Measurements from ENCODE around the gene FOXF1. TPM values are rescaled to one million over a fixed set of nuclear protein-coding genes. Genes with fewer than 3 reads are reported as not detected.

FOXF1 gene
- total and polyA plus RNA-seq, 4 donors = 0.56 to 1.2 (median 0.89) TPM

DNA sequence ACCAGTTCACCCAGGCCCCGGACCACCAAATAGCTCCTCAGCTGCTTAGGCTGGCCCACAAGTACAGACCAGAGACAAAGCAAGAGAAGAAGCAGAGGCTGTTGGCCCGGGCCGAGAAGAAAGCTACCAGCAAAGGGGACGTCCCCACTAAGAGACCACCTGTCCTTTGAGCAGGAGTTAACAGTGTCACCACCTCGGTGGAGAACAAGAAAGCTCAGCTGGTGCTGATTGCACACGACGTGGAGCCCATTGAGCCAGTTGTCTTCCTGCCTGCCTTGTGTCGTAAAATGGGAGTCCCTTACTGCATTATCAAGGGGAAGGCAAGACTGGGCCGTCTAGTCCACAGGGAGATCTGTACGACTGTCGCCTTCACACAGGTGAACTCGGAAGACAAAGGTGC is 15.4 kb downstream of the FOXF1 start:
- Histone ChIP-seq H3K9me3 (ENCODE audit: control insufficient read depth in 4 of 4, low read length in 3 of 4) (no peaks in the 10 kb centered on the region), H3K4me3 (ENCODE audit: low read depth in 1 of 3, low read length in 3 of 3) (no peak overlapping the region), H3K27me3 (ENCODE audit: control insufficient read depth in 4 of 4, insufficient read depth in 4 of 4, low read length in 3 of 4) (peaks cover 0 to 7% (median under 1%) of the 10 kb centered on the region in 4 donors), H3K4me1 (ENCODE audit: control insufficient read depth in 4 of 4, insufficient read depth in 4 of 4, low read length in 3 of 4) (no peaks in the 10 kb centered on the region), H3K9ac (ENCODE audit: low read depth in 1 of 2, low read length in 2 of 2) (no peak overlapping the region), H3K27ac (ENCODE audit: low read depth in 1 of 2, low read length in 2 of 2) (no peak overlapping the region), H3K36me3 (ENCODE audit: control insufficient read depth in 4 of 4, insufficient read depth in 3 of 4, low read depth in 1 of 4, low read length in 3 of 4) (peaks cover 0 to 2% (median 0%) of the 10 kb centered on the region in 4 donors)
- TF ChIP-seq GABPA (IDR thresholded peaks at IDR 0.05 in 1 of 2, conservative IDR thresholded peaks at IDR 0.05 in 1 of 2) (no peak), NR2F2 (IDR thresholded peaks at IDR 0.05) (no peak), HNF4G (IDR thresholded peaks at IDR 0.05) (no peak), FOXA2 (IDR thresholded peaks at IDR 0.05) (no peak), RXRA (IDR thresholded peaks at IDR 0.05) (no peak), TAF1 (conservative IDR thresholded peaks at IDR 0.05) (no peak), EGR1 (IDR thresholded peaks at IDR 0.05; ENCODE audit: low read depth in 2 of 2) (no peak), SP1 (IDR thresholded peaks at IDR 0.05) (no peak), YY1 (IDR thresholded peaks at IDR 0.05) (no peak), JUND (IDR thresholded peaks at IDR 0.05) (no peak)
- TF ChIP-seq, protein P1, sequence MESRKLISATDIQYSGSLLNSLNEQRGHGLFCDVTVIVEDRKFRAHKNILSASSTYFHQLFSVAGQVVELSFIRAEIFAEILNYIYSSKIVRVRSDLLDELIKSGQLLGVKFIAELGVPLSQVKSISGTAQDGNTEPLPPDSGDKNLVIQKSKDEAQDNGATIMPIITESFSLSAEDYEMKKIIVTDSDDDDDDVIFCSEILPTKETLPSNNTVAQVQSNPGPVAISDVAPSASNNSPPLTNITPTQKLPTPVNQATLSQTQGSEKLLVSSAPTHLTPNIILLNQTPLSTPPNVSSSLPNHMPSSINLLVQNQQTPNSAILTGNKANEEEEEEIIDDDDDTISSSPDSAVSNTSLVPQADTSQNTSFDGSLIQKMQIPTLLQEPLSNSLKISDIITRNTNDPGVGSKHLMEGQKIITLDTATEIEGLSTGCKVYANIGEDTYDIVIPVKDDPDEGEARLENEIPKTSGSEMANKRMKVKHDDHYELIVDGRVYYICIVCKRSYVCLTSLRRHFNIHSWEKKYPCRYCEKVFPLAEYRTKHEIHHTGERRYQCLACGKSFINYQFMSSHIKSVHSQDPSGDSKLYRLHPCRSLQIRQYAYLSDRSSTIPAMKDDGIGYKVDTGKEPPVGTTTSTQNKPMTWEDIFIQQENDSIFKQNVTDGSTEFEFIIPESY (IDR thresholded peaks at IDR 0.05) = no peak
- TF ChIP-seq, protein P2, sequence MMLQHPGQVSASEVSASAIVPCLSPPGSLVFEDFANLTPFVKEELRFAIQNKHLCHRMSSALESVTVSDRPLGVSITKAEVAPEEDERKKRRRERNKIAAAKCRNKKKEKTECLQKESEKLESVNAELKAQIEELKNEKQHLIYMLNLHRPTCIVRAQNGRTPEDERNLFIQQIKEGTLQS (IDR thresholded peaks at IDR 0.05) = no peak
- WGBS = 63% methylated on average over 12 of the region's 12 CpGs
- no peak for DNase-seq (ENCODE audit: low spot score)

DNA sequence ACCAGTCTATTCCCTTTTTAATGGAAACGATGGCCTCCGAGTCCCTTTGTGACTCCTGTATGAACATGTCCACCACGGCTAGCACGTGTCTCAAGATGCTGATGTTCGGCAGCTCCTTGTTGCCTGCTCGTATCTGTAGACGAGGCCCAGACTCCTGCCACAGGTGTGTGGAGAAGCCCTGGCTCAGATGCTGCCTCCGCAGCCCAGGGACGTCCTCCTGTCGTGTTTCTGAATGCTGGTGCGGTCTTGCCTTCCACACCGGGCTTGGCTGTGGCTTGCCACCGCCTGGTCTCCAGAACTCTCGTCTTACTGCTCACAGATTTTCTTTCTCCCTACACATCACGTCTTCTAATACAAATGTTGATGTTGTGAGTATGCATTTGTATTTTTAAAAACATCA is 17.0 kb downstream of the FOXF1 start:
- Histone ChIP-seq H3K27ac (ENCODE audit: low read depth in 1 of 2, low read length in 2 of 2) (no peak overlapping the region), H3K27me3 (ENCODE audit: control insufficient read depth in 4 of 4, insufficient read depth in 4 of 4, low read length in 3 of 4) (no peaks in the 10 kb centered on the region), H3K4me3 (ENCODE audit: low read depth in 1 of 3, low read length in 3 of 3) (no peak overlapping the region), H3K9ac (ENCODE audit: low read depth in 1 of 2, low read length in 2 of 2) (no peak overlapping the region), H3K4me1 (ENCODE audit: control insufficient read depth in 4 of 4, insufficient read depth in 4 of 4, low read length in 3 of 4) (no peaks in the 10 kb centered on the region), H3K36me3 (ENCODE audit: control insufficient read depth in 4 of 4, insufficient read depth in 3 of 4, low read depth in 1 of 4, low read length in 3 of 4) (peaks cover 0 to 5% (median 2%) of the 10 kb centered on the region in 4 donors), H3K9me3 (ENCODE audit: control insufficient read depth in 4 of 4, low read length in 3 of 4) (no peaks in the 10 kb centered on the region)
- DNase-seq (ENCODE audit: low spot score) = no peak
- TF ChIP-seq, protein P3, sequence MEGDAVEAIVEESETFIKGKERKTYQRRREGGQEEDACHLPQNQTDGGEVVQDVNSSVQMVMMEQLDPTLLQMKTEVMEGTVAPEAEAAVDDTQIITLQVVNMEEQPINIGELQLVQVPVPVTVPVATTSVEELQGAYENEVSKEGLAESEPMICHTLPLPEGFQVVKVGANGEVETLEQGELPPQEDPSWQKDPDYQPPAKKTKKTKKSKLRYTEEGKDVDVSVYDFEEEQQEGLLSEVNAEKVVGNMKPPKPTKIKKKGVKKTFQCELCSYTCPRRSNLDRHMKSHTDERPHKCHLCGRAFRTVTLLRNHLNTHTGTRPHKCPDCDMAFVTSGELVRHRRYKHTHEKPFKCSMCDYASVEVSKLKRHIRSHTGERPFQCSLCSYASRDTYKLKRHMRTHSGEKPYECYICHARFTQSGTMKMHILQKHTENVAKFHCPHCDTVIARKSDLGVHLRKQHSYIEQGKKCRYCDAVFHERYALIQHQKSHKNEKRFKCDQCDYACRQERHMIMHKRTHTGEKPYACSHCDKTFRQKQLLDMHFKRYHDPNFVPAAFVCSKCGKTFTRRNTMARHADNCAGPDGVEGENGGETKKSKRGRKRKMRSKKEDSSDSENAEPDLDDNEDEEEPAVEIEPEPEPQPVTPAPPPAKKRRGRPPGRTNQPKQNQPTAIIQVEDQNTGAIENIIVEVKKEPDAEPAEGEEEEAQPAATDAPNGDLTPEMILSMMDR (IDR thresholded peaks at IDR 0.05; ENCODE audit: low read depth, low read length, missing input control) = no peak
- no peak for TF ChIP-seq RAD21 (IDR thresholded peaks at IDR 0.05)
- TF ChIP-seq, protein P4, sequence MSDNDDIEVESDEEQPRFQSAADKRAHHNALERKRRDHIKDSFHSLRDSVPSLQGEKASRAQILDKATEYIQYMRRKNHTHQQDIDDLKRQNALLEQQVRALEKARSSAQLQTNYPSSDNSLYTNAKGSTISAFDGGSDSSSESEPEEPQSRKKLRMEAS (IDR thresholded peaks at IDR 0.05) = no peak
- no peak for TF ChIP-seq EGR1 (IDR thresholded peaks at IDR 0.05; ENCODE audit: low read depth in 2 of 2)
- TF ChIP-seq SP1 (IDR thresholded peaks at IDR 0.05) = no peak
- TF ChIP-seq NR2F2 (IDR thresholded peaks at IDR 0.05) = no peak
- TF ChIP-seq GABPA (IDR thresholded peaks at IDR 0.05 in 1 of 2, conservative IDR thresholded peaks at IDR 0.05 in 1 of 2) = no peak
- TF ChIP-seq, protein P1 (IDR thresholded peaks at IDR 0.05) = no peak
- WGBS = 95% methylated on average over 15 of the region's 15 CpGs

All from liver (tissue), 9 donors.